Heart right ventricle (tissue), 16 donors: ENCODE measurements around the gene CAPSL. TPM values are rescaled to one million over a fixed set of nuclear protein-coding genes. Genes with fewer than 3 reads are reported as not detected.

Source experiments
- ATAC-seq, 8 donors: fragments of 200-7000 bp; cut with Tn5 transposase; one replicate each; pipeline ENCODE4 v1.9.1; 2020; ENCODE audit warnings: mild to moderate bottlenecking in 8 of 8, moderate library complexity in 8 of 8, moderate number of reproducible peaks in 1 of 8
- DNase-seq, 2 donors: peaks; one replicate each; pipeline ENCODE4 v3.0.0-alpha.2; 2020
- H3K27ac ChIP-seq, 10 donors: fragments of 200-600 bp; sonication (generic) in 2 of 10; one replicate each; pipeline versions ENCODE4 v1.5.0 to v1.8.0; 2020 to 2022; ENCODE audit warnings: mild to moderate bottlenecking in 3 of 10
- H3K27me3 ChIP-seq, 7 donors: fragments of 200-600 bp; one replicate each; pipeline ENCODE4 v1.8.0; 2021 to 2022; ENCODE audit warnings: mild to moderate bottlenecking in 2 of 7
- H3K36me3 ChIP-seq, 9 donors: fragments of 200-600 bp; sonication (generic) in 1 of 9; one replicate each; pipeline versions ENCODE4 v1.5.0 to v1.8.0; 2020 to 2022; ENCODE audit warnings: mild to moderate bottlenecking in 2 of 9
- H3K4me1 ChIP-seq, 9 donors: fragments of 200-600 bp; sonication (generic) in 1 of 9; one replicate each; pipeline versions ENCODE4 v1.5.0 to v1.8.0; 2020 to 2022; ENCODE audit warnings: mild to moderate bottlenecking in 4 of 9
- H3K4me3 ChIP-seq, 10 donors: fragments of 200-600 bp; sonication (generic) in 2 of 10; one replicate each; pipeline versions ENCODE4 v1.5.0 to v1.8.0; 2020 to 2022; ENCODE audit warnings: mild to moderate bottlenecking in 7 of 10, moderate library complexity in 2 of 10
- H3K9me3 ChIP-seq, 11 donors: fragments of 200-600 bp in 10 of 11; sonication (generic) in 2 of 11; one replicate each; pipeline versions ENCODE4 v1.5.0 to v1.8.0; 2013 to 2022; ENCODE audit warnings: mild to moderate bottlenecking in 2 of 11, control low read depth in 1 of 11, moderate library complexity in 1 of 11
- WGBS, 2 donors: extraction: QIAGEN DNeasy Blood & Tissue Kit; methylation state at CpG; one replicate each; pipeline ENCODE4 v1.1.7; 2013; ENCODE audit warnings: inconsistent platforms in 1 of 2; 5-methylcytosine and 5-hydroxymethylcytosine counted together
- intact Hi-C, 10 donors: fragments of 100-400 bp; cut with DNase I; formaldehyde crosslinking; loops; one replicate each; pipeline versions ENCODE4 v1.11.1 to v1.14.2; 2022
- polyA plus RNA-seq, 2 donors: library from polyadenylated mRNA; stranded (reverse); fragments of 200-250 nt; gene quantifications; one replicate each; pipeline ENCODE4 v1.2.3, GENCODE V29; 2013
- total RNA-seq, 10 donors: library from RNA; stranded (reverse); fragmentation: NEBNext Ultra II Directional in 3 of 10; extraction: Animal tissue kit (Norgen Biotek cat#: 25700) in 3 of 10; gene quantifications; one replicate each; pipeline versions ENCODE4 v1.2.1 to v1.2.4, GENCODE V29; 2021 to 2023
- TF ChIP-seq, protein P1 (sequence below), 9 donors: fragments of 200-600 bp; sonication (generic) in 2 of 9; IDR thresholded peaks; one replicate each; pipeline versions ENCODE4 v1.5.0 to v1.8.0; 2021 to 2022; ENCODE audit warnings: antibody characterized with exemption in 9 of 9, mild to moderate bottlenecking in 5 of 9, moderate library complexity in 1 of 9
- donor health status: Arrhythmogenic right ventricular cardiomyopathy.
- donor health status: ischemic (EF 13 %, LVEDD 7.1; RV severe dilation, severe dysfunction).
- donor health status: healthy with polysubstance abuse.
- donor health status: DM: no; HTN: yes; CAD: no.
- donor health status: DM: no; HTN: no; CAD: no.
- donor health status: ischemic (EF 25% LVEDD 6.9; RV normal size, moderate dysfunction).
- donor health status: ischemic (EF 25% LVEDD 5.7; RV mildly dilated, moderate dysfunction).
- donor health status: healthy.
- donor health status: DM: yes; HTN: yes; CAD: no.
- donor health status: Ischemic cardiomyopathy.
- donor health status: ischemic (EF 35%, LVEDD 5.7; RV mildly dilated, moderate dysfunction).
- donor health status: nonischemic (EF 11% LVEDD 7.7; RV severe dilation, severe dysfunction).
- donor health status: DM: yes; HTN: yes; CAD: no.
- donor health status: PGD.
- donor health status: ischemic (EF 29% LVEDD 5.4; RV normal size, mild dysfunction).
- donor health status: nonischemic (EF 23%, LVEDD 6.1; RV moderate dilation, normal function).

Gene CAPSL
- total and polyA plus RNA-seq, 12 donors: not detected

DNA sequence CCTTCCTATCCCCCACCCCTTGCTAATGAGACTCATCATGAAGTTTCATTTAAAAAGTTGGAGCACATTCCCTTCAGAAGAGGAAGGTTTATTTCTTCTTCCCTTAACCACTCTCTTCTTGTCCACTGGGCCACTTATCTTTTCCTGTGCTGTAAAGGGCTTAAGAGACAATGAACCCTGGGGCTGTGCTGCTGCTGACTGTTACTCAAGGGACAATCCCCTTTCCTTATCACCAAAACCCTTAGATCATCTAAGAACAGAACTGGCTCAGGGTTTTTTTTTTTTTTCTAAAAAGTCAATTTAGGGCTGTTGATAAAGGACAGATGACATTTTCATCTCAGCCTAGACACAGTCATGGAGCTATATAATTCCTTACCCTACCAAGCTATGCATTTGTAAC, 29.6 kb downstream of the CAPSL start:
- Histone ChIP-seq H3K4me3 (no peak overlapping the region), H3K27ac (no peak overlapping the region), H3K36me3 (no peaks in the 10 kb centered on the region), H3K9me3 (peaks cover 0 to 8% (median 0%) of the 10 kb centered on the region in 11 donors), H3K27me3 (no peaks in the 10 kb centered on the region), H3K4me1 (no peaks in the 10 kb centered on the region)
- intact Hi-C loops: no loop called here
- TF ChIP-seq, protein P1, sequence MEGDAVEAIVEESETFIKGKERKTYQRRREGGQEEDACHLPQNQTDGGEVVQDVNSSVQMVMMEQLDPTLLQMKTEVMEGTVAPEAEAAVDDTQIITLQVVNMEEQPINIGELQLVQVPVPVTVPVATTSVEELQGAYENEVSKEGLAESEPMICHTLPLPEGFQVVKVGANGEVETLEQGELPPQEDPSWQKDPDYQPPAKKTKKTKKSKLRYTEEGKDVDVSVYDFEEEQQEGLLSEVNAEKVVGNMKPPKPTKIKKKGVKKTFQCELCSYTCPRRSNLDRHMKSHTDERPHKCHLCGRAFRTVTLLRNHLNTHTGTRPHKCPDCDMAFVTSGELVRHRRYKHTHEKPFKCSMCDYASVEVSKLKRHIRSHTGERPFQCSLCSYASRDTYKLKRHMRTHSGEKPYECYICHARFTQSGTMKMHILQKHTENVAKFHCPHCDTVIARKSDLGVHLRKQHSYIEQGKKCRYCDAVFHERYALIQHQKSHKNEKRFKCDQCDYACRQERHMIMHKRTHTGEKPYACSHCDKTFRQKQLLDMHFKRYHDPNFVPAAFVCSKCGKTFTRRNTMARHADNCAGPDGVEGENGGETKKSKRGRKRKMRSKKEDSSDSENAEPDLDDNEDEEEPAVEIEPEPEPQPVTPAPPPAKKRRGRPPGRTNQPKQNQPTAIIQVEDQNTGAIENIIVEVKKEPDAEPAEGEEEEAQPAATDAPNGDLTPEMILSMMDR (IDR thresholded peaks at IDR 0.05): no peak
- no peak for ATAC-seq
- no peak for DNase-seq

GRCh38 chr5:35908228-35908627, 30.2 kb downstream of the CAPSL start:
- H3K4me1 ChIP-seq: no peaks in the 10 kb centered on the region
- H3K36me3 ChIP-seq: no peaks in the 10 kb centered on the region
- peaks cover 0 to 8% (median 0%) of the 10 kb centered on the region in 11 donors for H3K9me3 ChIP-seq
- ATAC-seq (no peak), DNase-seq (no peak)
- TF ChIP-seq, protein P1 (IDR thresholded peaks at IDR 0.05): no peak
- H3K27me3 ChIP-seq: no peaks in the 10 kb centered on the region
- WGBS, 2 donors: 30 to 42% methylated on average over 1 of the region's 1 CpG
- intact Hi-C loops: no loop called here
- no peak overlapping the region for H3K4me3 ChIP-seq
- H3K27ac ChIP-seq: no peak overlapping the region

DNA sequence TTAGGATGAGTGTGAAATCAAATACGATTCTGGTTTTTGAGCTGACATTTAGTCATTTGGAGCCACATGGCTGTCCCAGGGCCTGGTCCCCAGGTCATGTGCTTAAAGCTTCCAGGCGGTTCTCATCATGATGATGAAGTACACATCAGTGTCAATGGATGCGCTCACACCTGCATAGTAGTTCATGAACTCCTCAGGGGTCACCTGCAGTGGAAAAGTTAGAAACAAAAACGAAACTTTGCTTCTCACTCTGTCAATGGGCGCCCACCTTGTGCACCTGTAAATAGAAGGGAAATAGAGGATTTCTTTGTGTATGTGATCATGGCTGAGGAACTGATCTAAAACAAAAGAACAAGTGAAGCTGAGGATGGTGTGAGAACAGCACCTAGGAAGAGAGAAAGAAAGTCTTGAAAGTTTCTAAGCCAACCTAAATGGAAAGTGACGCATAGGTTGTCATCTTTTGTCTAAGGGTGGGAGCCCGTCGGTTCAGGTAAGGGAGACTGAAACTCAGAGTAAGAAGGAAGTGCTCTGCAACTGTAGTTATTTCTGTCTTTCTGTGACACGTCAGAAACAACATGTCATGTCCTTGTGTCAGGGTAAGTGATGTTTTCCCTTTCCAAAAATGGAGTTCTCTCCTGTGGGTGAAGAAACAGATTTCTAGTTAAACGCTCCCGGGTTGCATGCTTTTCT, 33.8 kb downstream of the CAPSL start:
- TF ChIP-seq, protein P1 (IDR thresholded peaks at IDR 0.05): no peak

DNA sequence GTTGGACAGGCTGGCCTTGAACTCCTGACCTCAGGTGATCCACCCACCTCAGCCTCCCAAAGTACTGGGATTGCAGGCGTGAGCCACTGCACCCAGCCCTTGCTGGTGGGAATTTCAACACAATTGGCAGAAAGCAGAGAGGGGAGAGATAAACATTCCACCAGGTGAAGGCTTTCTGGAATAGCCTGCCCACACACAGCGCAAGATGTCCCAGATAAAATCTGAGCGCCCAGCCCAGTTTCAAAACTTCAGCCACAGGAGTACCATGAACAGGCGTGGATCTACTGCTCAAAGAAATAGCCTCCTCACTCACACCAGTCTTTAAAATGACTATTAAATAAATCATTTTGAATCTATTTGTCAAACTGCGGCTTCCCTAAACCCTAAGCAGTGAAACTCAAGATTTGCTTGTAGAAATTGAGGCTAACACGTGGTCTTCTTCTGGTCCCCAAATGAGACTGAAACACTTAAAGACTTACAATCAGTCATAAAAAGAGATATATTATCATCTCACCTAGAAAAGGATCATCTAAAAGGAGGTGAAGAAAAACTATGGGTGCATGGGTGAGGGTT, 34.7 kb downstream of the CAPSL start:
- H3K4me1 ChIP-seq: no peaks in the 10 kb centered on the region
- intact Hi-C loops: no loop called here

More for the DNA sequence above, 33.8 kb downstream of the CAPSL start:
- no peak overlapping the region for H3K4me3 ChIP-seq
- no peak overlapping the region for H3K27ac ChIP-seq
- H3K27me3 ChIP-seq: no peaks in the 10 kb centered on the region
- peaks cover 0 to 8% (median 0%) of the 10 kb centered on the region in 11 donors for H3K9me3 ChIP-seq
- WGBS, 2 donors: 73 to 78% methylated on average over 11 of the region's 11 CpGs
- ATAC-seq (no peak), DNase-seq (no peak)
- intact Hi-C loops: no loop called here
- no peaks in the 10 kb centered on the region for H3K4me1 ChIP-seq
- H3K36me3 ChIP-seq: no peaks in the 10 kb centered on the region

More for the DNA sequence above, 34.7 kb downstream of the CAPSL start:
- Histone ChIP-seq H3K36me3 (no peaks in the 10 kb centered on the region), H3K9me3 (peaks cover 0 to 8% (median 0%) of the 10 kb centered on the region in 11 donors), H3K27ac (no peak overlapping the region), H3K4me3 (no peak overlapping the region), H3K27me3 (no peaks in the 10 kb centered on the region)
- DNase-seq (no peak), ATAC-seq (no peak)
- 88 to 92% methylated on average over 6 of the region's 6 CpGs for WGBS, 2 donors
- TF ChIP-seq, protein P1 (IDR thresholded peaks at IDR 0.05): no peak
